NCI-H1930 (cell line): ENCODE measurements around the gene XPR1.

Experiments used
- DNase-seq, 2 experiments: peaks; one replicate each; lab custom pipeline; 2025; lab: John Stamatoyannopoulos, UW

XPR1 gene

DNA sequence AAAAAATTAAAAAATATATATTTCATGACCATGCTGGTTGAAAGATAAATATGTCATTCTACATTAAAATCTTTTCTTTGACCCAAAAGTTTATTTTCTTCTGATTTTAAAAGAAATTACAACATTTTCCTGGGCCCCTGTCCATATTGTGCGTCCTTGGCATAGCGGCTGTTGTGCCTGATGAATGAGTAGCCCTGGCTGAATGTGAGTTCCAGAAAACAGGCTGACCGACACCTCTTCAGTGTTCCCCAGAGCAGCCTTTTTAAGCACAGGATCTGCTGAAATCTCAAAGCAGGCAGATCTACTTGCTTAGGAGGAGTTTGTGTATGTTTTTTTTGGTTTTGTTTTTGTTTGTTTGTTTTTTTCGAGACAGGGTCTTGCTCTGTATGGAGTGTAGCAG, 300.6 kb downstream of the XPR1 start:
- no peak for DNase-seq

DNA sequence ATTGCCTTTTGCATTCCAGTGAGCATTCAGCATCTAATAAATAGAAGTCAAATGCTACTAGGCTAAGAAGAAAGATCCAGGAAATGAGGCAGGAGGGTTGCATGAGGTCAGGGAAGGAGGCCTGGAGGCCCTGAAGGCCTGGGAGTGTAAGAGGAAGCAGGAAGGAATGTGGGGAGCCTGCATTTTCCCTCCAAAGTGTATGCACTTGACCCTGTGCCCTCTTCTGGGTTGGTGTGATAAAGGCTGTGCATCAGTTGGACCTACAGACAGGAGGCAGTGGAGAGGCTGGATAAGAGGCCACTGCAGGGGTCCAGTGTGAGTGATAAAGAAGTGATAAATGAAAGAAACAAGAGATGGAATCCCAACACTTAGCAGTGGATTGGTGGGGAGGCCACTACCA, 301.3 kb downstream of the XPR1 start:
- no peak for DNase-seq

DNA sequence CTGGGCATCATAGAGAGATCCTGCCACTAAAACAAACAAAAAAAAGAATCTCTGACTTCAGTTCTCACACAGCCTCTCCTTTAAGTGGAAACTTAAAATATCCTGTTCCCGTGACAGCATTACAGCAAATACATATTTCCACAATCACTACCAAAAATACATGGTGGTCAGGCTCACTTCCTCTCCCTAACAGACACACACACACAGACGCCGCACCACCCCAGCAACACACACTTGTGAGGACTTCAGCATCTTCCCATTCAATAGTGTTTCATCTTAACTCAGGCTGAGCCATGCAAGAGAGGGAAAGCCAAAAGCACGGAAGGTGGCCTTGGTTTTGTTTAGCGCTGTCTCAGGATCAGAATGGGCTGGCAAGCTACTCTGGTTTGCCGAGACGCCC, 302.7 kb downstream of the XPR1 start:
- DNase-seq, result no peak

DNA sequence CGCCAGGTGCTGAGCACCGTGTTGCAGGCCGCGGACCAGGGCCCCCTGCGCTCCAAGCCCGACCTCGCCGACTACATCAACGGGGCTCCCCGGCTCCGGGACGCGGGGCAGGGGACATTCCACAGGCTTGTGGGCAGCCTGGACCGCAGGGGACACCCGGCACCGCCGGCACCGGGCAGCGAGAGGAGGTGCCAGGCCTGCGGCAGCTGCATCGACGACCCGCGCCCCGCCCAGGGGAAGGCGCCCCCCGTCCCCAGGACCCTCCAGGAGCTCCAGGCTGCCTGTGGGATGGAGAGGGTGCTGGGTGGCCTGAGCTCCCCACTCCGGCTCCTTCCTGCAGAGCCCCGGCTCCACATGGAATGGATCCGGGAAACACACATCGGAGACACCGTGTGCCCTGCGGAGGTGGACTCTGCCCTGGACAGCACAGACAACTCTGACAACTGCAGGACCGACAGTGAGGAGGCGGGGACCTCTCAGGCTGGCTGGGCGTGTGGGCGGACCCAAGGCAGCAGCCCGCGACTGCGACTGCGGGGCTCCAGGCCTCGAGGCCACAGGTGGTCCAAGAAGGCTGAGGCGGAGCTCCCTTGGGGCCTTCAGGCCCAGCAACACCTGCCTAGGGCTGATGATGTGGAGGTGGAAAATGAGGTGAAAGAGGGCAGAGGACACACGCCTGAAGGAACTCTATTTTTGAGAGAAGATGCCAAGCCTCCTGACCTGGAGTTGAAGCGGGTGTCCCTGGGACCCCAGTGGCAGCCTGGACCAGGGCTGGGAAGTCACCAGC, 303.7 kb downstream of the XPR1 start:
- no peak for DNase-seq

DNA sequence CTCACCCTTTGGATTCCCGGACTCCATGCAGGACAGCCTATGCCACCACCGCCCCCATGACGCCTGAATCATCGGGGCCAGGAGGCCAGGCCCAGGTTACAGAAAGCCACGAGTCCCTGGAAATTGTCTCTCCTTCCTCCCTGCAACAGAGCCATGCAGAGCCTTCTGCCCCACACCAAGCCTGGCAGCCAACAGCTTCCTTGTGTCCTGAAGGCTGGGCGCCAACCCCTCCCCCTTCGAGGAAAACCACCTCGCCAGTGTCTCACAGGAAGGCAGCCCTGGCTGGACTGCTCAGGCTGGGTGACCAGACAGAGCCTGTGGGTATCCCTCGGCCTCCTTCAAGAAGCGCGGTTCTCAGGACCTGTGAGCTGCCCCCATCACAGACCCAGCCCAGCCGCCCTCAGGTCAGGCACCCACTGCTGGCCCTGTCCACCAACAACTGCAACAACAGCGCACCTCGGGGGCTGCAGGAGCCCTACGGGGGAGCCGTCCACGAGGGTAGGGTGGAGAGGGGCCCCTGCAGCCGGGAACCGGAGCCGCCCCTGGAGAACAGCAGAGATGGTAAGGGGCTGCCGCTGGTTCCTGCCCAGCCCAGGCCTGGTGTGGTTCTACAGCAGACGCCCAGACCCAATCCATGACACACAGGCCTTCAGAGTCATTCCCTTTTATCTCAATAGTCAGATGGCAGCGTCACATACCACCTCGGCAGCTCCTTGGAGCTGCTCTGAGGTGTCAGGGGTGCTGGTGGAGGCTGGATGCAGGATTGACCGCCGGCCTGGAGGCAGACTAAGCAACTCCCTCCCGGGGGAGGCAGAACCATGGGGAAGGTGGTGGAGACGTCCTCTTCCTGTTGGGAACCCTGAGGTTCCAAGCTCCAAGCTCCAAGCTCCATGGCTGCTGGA, 304.5 kb downstream of the XPR1 start:
- no peak for DNase-seq

DNA sequence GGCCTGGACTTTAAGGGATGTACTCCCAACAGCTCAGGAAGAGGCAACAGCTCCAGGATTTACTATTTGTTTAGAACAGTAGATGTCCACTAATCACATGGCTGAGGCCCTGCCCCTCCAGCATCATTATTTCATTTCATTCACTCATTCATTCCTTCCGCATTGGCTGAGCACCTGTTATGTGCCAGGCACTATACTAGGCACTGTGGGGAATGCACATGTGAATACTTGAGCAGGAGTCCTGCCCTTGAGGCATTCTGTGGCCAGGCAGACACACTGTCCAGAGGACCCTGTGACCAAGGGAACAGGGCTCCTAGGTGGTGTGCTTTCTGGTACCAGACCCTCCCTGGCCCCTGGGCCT, 305.2 kb downstream of the XPR1 start:
- no peak for DNase-seq

DNA sequence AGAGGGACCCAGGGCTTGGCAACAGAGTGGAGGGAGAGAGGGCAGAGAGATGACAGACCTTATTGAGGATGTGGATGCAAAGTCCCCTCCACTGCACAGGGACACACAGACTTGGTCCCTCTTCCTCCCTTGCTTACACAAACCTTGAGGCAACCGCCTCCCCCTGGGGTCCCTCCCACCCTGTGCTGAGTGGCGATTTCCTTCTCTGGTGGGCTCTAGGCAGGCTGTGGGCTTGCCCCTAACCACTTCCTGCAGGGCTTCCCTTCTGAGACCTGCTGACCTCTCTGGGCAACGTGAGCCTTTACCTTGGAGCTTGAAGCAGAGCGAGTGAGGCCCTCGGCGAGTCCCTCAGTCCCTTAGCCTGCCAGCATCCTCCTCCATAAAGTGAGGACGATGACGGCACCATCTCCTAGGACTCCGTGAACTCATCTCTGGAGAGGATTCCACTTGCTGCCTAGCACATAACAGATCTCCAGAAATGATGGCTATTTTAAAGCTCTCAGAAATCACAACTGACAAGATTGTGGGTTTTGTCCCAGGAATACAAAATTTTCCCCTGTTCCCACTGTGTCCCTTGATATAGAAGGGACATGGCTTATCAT, 305.9 kb downstream of the XPR1 start:
- no peak for DNase-seq

DNA sequence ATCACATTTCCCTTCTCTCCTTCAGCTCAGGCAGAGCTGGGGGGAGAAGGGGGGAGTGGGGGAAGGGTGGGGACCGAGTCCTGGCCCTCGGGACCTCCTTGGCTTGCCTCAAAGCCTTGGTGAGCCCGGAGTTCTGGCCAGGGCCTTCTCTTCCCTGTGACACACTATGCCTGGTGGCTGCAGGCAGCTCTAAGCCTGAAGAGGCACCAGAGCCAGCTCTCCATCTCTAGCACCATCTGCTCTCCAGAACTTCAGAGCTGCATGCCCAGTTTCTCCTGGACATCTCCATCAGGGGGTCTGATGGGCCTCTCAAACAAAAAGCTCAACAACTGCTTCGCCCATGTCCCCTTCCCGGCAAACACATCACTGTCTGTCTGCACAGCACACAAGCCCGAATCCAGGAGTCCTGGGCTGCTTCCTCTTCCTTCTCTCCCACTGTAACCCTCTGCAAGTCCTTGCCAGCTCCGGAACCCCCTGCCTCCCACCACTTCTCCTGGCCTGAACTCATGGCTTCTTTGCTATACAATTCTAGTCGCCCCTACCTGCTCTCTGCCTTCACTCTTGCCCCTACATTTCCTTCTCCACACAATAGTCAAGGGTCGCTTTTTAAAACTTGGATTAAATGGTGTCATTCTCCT, 307.4 kb downstream of the XPR1 start:
- DNase-seq, result no peak

DNA sequence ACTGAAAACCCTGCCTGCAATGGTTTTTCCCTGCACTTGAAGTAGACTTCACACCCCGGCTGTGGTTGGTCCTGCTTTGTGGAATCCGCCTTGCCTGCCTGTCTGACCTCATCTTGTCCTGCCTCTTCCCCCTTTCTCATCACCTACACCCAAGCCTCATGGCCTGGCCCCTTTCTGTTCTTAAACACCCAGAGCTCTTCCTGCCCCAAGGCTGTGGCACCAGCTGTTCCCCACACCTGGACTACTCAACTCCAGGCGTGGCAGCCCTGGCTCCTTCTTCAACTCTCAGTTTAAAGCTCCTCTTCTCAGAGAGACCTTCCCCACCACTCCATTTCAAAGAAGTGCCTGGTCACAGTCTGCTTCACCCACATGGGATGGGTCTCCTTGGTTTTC, 307.9 kb downstream of the XPR1 start:
- no peak for DNase-seq
